Skeletal muscle cell (primary cell): ENCODE data around the gene PRKCA.
"Not testable (repeated sequence)": the region's sequence is repeated elsewhere in the genome, so short reads cannot be mapped to it uniquely, and the experiment has no call there.

ENCODE experiments used
- DNase-seq: peaks from one replicate; pipeline ENCODE4 v3.0.0-alpha.2; 2010; ENCODE audit warnings: low read depth
- H3K4me3 ChIP-seq: 2 replicates; pipeline ENCODE4 v1.5.1; 2011; ENCODE audit warnings: low read depth, mild to moderate bottlenecking, control low read depth, low read length, moderate library complexity

The PRKCA gene

GRCh38 chr17:66347661-66348514 is 45.5 kb downstream of the PRKCA start:
- H3K4me3 ChIP-seq: no peak overlapping the region
- no peak for DNase-seq

- no peak overlapping the region for H3K4me3 ChIP-seq
- peak; percentile 43 for DNase-seq
These were observed 46.3 kb downstream of the PRKCA start for GRCh38 chr17:66348584-66349165.

- no peak overlapping the region for H3K4me3 ChIP-seq
- no peak for DNase-seq
These were observed 47.3 kb downstream of the PRKCA start for GRCh38 chr17:66349521-66350254.

GRCh38 chr17:66350576-66350975 is 48.2 kb downstream of the PRKCA start:
- H3K4me3 ChIP-seq, DNase-seq: not testable (repeated sequence)

- H3K4me3 ChIP-seq: no peak overlapping the region
- DNase-seq: no peak
These were observed 48.6 kb downstream of the PRKCA start for GRCh38 chr17:66351033-66351432.

- no peak for DNase-seq
These were observed 49.3 kb downstream of the PRKCA start for GRCh38 chr17:66351701-66352100.

GRCh38 chr17:66353937-66354401 is 51.6 kb downstream of the PRKCA start:
- DNase-seq: peak; percentile 21
- H3K4me3 ChIP-seq: no peak overlapping the region

More at GRCh38 chr17:66351701-66352100, 49.3 kb downstream of the PRKCA start:
- H3K4me3 ChIP-seq: no peak overlapping the region

GRCh38 chr17:66354472-66354871 is 52.1 kb downstream of the PRKCA start:
- no peak overlapping the region for H3K4me3 ChIP-seq
- no peak for DNase-seq

- DNase-seq: peak; percentile 30
- no peak overlapping the region for H3K4me3 ChIP-seq
These were observed 52.6 kb downstream of the PRKCA start for GRCh38 chr17:66354981-66355380.

- no peak for DNase-seq
- no peak overlapping the region for H3K4me3 ChIP-seq
These were observed 53.1 kb downstream of the PRKCA start for GRCh38 chr17:66355510-66355909.

- no peak for DNase-seq
- no peak overlapping the region for H3K4me3 ChIP-seq
These were observed 54.6 kb downstream of the PRKCA start for GRCh38 chr17:66357037-66357436.

- no peak overlapping the region for H3K4me3 ChIP-seq
- no peak for DNase-seq
These were observed 56.9 kb downstream of the PRKCA start for GRCh38 chr17:66359351-66359750.

GRCh38 chr17:66360961-66361565 is 58.6 kb downstream of the PRKCA start:
- DNase-seq, H3K4me3 ChIP-seq: not testable (repeated sequence)

- H3K4me3 ChIP-seq: no peak overlapping the region
- no peak for DNase-seq
These were observed 62.1 kb downstream of the PRKCA start for GRCh38 chr17:66364508-66364907.

GRCh38 chr17:66364990-66365490 is 62.6 kb downstream of the PRKCA start:
- DNase-seq: no peak
- no peak overlapping the region for H3K4me3 ChIP-seq

- DNase-seq: no peak
- no peak overlapping the region for H3K4me3 ChIP-seq
These were observed 63.5 kb downstream of the PRKCA start for GRCh38 chr17:66365903-66366302.

- no peak overlapping the region for H3K4me3 ChIP-seq
- DNase-seq: no peak
These were observed 64.7 kb downstream of the PRKCA start for GRCh38 chr17:66367107-66367506.

- DNase-seq: no peak
- no peak overlapping the region for H3K4me3 ChIP-seq
These were observed 67.4 kb downstream of the PRKCA start for GRCh38 chr17:66369830-66370229.

- H3K4me3 ChIP-seq: no peak overlapping the region
- DNase-seq: no peak
These were observed 69.1 kb downstream of the PRKCA start for GRCh38 chr17:66371561-66371960.

GRCh38 chr17:66372182-66372581 is 69.8 kb downstream of the PRKCA start:
- DNase-seq: no peak
- no peak overlapping the region for H3K4me3 ChIP-seq
